Keratinocyte (primary cell): Measurements from ENCODE around the gene CTAGE4. TPM values are rescaled to one million over a fixed set of nuclear protein-coding genes. Genes with fewer than 3 reads are reported as not detected.
"Not testable (repeated sequence)": the region's sequence is repeated elsewhere in the genome, so short reads cannot be mapped to it uniquely, and the experiment has no call there.

Experiments used
- DNase-seq: peaks from one replicate; pipeline ENCODE4 v3.0.0-alpha.2; 2011; ENCODE audit warnings: low read depth, missing footprints, low spot score
- FAIRE-seq: peaks from 2 replicates; lab custom pipeline; 2011; peaks lifted over from hg19 to GRCh38; lab: Jason Lieb, UNC
- H2AFZ ChIP-seq: 2 replicates; pipeline ENCODE4 v1.6.0; 2012; ENCODE audit warnings: low read length, control low read depth, inconsistent platforms; ENCODE audit not compliant: control insufficient read depth
- H3K27ac ChIP-seq: 2 replicates; pipeline ENCODE4 v1.5.1; 2011; ENCODE audit warnings: low read length; ENCODE audit not compliant: control insufficient read depth, insufficient read depth
- H3K27me3 ChIP-seq: 3 replicates; pipeline ENCODE4 v1.6.0; 2011; ENCODE audit warnings: low read length; ENCODE audit not compliant: control insufficient read depth, insufficient read depth; ENCODE audit errors: extremely low read depth
- H3K36me3 ChIP-seq, 2 experiments: 2 replicates in 1 of 2; 3 replicates in 1 of 2; pipeline ENCODE4 v1.5.1; 2011; ENCODE audit warnings: low read length in 2 of 2, mild to moderate bottlenecking in 1 of 2; ENCODE audit not compliant: control insufficient read depth in 2 of 2, insufficient read depth in 2 of 2; ENCODE audit errors: extremely low read depth in 1 of 2
- H3K4me1 ChIP-seq: 3 replicates; pipeline ENCODE4 v1.5.1; 2011; ENCODE audit warnings: low read length; ENCODE audit not compliant: control insufficient read depth, insufficient read depth; ENCODE audit errors: extremely low read depth
- H3K4me2 ChIP-seq: 3 replicates; pipeline ENCODE4 v1.6.0; 2011; ENCODE audit warnings: low read depth, low read length; ENCODE audit not compliant: control insufficient read depth, insufficient read depth; ENCODE audit errors: extremely low read depth
- H3K4me3 ChIP-seq, 3 experiments: fragments of 200-600 bp in 1 of 3; sonication (generic) in 1 of 3; 2 replicates in 2 of 3; 3 replicates in 1 of 3; pipeline ENCODE4 v1.5.1; 2011 to 2016; ENCODE audit warnings: low read length in 3 of 3, mild to moderate bottlenecking in 3 of 3, control low read depth in 2 of 3, inconsistent platforms in 1 of 3, low read depth in 1 of 3, mixed read lengths in 1 of 3, mixed run types in 1 of 3, moderate library complexity in 1 of 3; ENCODE audit not compliant: control insufficient read depth in 2 of 3, insufficient read depth in 2 of 3; ENCODE audit errors: extremely low read depth in 1 of 3
- H3K79me2 ChIP-seq: 2 replicates; pipeline ENCODE4 v1.6.0; 2012; ENCODE audit warnings: low read length; ENCODE audit not compliant: control insufficient read depth, insufficient read depth
- H3K9ac ChIP-seq: 3 replicates; pipeline ENCODE4 v1.6.0; 2011; ENCODE audit warnings: low read length; ENCODE audit not compliant: control insufficient read depth, insufficient read depth; ENCODE audit errors: extremely low read depth
- H3K9me1 ChIP-seq: 3 replicates; pipeline ENCODE4 v1.6.0; 2011; ENCODE audit warnings: low read length; ENCODE audit not compliant: control insufficient read depth, insufficient read depth; ENCODE audit errors: extremely low read depth
- H3K9me3 ChIP-seq: 2 replicates; pipeline ENCODE4 v1.5.1; 2012; ENCODE audit warnings: low read depth, low read length; ENCODE audit not compliant: control insufficient read depth
- H4K20me1 ChIP-seq: 3 replicates; pipeline ENCODE4 v1.6.0; 2011; ENCODE audit warnings: low read length; ENCODE audit not compliant: control insufficient read depth, insufficient read depth; ENCODE audit errors: extremely low read depth
- dilution Hi-C: fragments of 300-500 bp; cut with MboI; formaldehyde crosslinking; loops from one replicate; pipeline ENCODE4 v1.7.0; 2020; ENCODE audit warnings: low sequenced_read_pairs; ENCODE audit not compliant: extremely low pct_ligation_motif_present
- polyA plus RNA-seq, 5 experiments: library from polyadenylated mRNA; depleted of rRNA in 3 of 5; stranded (reverse) in 3 of 5; stranded (forward) in 1 of 5; unstranded in 1 of 5; fragments of >200 nt; gene quantifications; 1 replicate in 1 of 5; 2 replicates in 3 of 5; 3 replicates in 1 of 5; pipeline versions ENCODE4 v1.2.1 to v1.2.3, GENCODE V29; 2011 to 2012; ENCODE audit warnings: missing spikeins in 2 of 5, low read depth in 1 of 5, low replicate concordance in 1 of 5

The CTAGE4 gene
- polyA plus RNA-seq, 1 donor (not counting 4 experiments of a cell fraction or from before 2014, with no cell fraction given): 6.6 TPM

GRCh38 chr7:144219149-144219548 lies 35.9 kb downstream of the CTAGE4 start:
- FAIRE-seq, H3K36me3 ChIP-seq, H3K27ac ChIP-seq, H3K9me1 ChIP-seq, H3K4me2 ChIP-seq, H3K9ac ChIP-seq, H4K20me1 ChIP-seq, DNase-seq, H3K4me3 ChIP-seq, H3K79me2 ChIP-seq, H3K4me1 ChIP-seq, H3K9me3 ChIP-seq, dilution Hi-C loops, H3K27me3 ChIP-seq, H2AFZ ChIP-seq: not testable (repeated sequence)

DNA sequence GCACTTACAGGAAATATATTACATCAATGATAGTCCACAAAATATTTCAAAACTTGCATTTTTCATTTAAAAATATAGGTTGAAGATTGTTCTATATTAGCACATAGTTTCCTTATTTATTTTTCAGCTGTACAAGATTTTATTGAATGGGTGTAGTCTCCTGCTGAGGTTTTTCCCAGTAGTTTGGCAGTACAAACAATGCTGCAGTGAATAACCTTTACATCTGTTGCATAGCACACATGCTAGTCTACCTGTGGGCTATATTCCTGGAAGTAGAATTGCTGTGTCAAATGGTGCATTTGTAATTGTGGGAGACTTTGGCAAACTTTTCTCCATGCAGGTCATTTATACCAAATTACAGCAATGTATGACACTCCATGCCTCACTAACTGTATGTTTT lies 37.3 kb downstream of the CTAGE4 start:
- H3K27ac ChIP-seq, H3K9ac ChIP-seq, H3K9me1 ChIP-seq, H3K4me3 ChIP-seq, H3K4me1 ChIP-seq, H3K4me2 ChIP-seq, H4K20me1 ChIP-seq, DNase-seq, H3K36me3 ChIP-seq, H3K9me3 ChIP-seq, dilution Hi-C loops, H3K79me2 ChIP-seq, H3K27me3 ChIP-seq, H2AFZ ChIP-seq, FAIRE-seq: not testable (repeated sequence)

DNA sequence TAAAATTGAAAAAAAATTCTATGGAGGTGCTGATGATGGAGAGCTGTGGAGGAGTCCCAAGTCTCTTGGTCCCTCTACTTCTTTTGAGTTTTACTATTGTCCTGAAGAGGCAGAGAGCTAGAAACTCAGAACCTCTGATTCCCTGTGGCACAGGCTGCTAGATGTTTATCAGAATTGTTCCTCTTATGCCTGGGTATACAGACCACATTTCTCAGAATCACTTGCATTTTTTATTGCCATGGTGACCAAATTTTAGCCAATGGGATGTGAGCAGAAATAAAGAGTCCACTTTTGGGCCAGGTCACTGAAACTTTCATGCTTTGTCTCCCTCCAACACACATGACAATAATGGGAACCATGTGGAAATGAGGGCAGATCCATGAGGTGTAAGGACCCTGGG lies 40.4 kb downstream of the CTAGE4 start:
- H4K20me1 ChIP-seq, H3K4me2 ChIP-seq, H3K4me1 ChIP-seq, H3K9me3 ChIP-seq, H2AFZ ChIP-seq, DNase-seq, H3K27ac ChIP-seq, H3K4me3 ChIP-seq, H3K9ac ChIP-seq, H3K36me3 ChIP-seq, dilution Hi-C loops, H3K27me3 ChIP-seq, H3K9me1 ChIP-seq, H3K79me2 ChIP-seq, FAIRE-seq: not testable (repeated sequence)

GRCh38 chr7:144226866-144227265 lies 43.6 kb downstream of the CTAGE4 start:
- dilution Hi-C loops, H4K20me1 ChIP-seq, H2AFZ ChIP-seq, H3K79me2 ChIP-seq, H3K9me3 ChIP-seq, FAIRE-seq, H3K27ac ChIP-seq, H3K27me3 ChIP-seq, H3K9ac ChIP-seq, H3K36me3 ChIP-seq, H3K4me1 ChIP-seq, H3K4me3 ChIP-seq, H3K9me1 ChIP-seq, DNase-seq, H3K4me2 ChIP-seq: not testable (repeated sequence)

DNA sequence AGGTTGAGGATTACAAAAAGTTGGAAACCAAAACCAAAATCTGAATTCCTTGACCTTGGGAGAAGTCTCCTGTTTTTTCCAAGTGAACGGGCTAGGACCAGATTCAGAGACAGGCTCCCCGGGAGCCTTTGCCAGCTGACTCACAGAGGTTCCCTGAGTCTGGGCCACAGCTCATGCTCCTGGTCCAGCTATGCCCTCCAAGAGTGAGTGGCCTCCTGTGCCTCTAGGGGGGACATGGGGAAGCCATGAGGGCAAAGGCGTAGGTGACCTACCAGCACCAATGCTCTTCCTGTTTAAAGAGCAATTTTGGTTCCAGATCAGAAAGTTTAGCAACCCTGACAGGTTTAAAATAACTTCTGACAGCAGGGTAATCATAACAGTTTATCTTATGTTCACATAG lies 45.5 kb downstream of the CTAGE4 start:
- FAIRE-seq, dilution Hi-C loops: not testable (repeated sequence)

More for the DNA sequence above, 45.5 kb downstream of the CTAGE4 start:
- not testable (repeated sequence) for H3K27ac ChIP-seq, H3K36me3 ChIP-seq, H3K79me2 ChIP-seq, H3K9ac ChIP-seq, H3K4me3 ChIP-seq, H2AFZ ChIP-seq, H3K9me1 ChIP-seq, H3K4me2 ChIP-seq, H3K27me3 ChIP-seq, H3K4me1 ChIP-seq, H4K20me1 ChIP-seq, DNase-seq, H3K9me3 ChIP-seq
